GM18867 (cell line): Measurements from ENCODE around the gene IL1RL1.

Experiments
- ATAC-seq: cut with Tn5 transposase; IDR thresholded peaks from one replicate; pipeline ENCODE4 v1.9.1; 2021; ENCODE audit warnings: mild to moderate bottlenecking, moderate library complexity; ENCODE audit not compliant: unreplicated experiment

IL1RL1 gene

DNA sequence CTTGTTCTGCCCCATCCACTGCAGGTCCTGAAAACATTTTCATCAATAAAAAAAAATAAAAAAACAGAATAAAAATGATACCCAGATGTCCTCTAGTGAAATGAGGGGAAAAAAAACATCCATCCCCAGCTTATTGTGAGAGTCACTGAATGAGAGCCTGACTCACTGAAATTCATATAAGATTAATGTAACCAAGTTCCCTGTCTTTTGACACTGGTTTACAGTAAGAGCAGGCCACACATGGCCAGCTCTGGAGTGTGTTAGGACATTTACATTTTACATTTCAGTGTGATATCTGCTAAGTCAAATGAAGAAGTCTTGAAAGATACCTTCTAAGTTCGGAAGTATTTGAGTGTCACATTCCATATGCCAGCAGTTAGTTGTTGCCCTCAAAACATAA lies 23.1 kb downstream of the IL1RL1 start:
- ATAC-seq, result no peak

DNA sequence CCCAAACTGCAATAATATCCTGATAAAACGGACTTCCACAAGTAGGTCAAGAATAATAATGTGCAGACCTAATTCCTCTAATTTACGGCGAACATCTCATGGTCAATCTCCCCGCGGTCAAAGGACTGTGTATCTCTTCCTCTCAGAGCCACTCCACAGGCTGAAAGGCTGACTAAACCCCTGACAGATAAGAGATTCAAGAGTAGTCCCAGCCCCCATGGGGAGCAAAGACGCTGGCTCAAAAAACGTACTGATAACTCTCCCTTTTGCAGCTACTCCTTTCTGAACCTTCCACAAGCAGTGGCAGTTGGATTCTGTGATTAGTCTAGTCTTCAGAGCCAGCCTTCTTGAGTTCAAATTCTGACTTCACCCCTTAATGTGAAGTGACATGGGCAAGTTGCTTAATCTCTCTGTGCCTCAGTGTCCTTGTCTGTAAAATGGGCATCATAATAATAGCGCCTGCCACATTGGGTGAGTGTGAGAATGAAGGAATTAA lies 24.6 kb downstream of the IL1RL1 start:
- no peak for ATAC-seq

DNA sequence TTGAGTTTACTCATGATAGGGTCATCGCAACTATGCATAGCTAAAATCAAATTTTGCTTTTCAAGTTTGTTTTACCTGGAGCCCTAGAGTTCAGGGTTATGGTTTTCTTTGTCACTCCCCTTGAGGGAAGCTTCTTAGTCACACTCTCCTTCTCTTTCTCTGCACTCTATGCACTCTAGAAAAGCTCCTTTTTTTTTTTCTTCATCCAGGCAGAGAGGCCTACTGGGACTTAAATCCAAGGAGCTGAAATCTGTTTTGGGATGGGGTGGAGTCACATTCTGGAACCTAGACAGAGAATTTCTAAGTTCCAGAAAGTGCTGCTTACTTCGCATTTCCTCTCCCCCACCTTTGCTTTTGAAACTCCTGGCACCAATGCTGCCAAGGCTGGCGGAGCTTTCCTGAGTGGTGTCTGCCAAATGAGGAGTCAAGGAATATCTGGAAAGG lies 25.2 kb downstream of the IL1RL1 start:
- no peak for ATAC-seq

DNA sequence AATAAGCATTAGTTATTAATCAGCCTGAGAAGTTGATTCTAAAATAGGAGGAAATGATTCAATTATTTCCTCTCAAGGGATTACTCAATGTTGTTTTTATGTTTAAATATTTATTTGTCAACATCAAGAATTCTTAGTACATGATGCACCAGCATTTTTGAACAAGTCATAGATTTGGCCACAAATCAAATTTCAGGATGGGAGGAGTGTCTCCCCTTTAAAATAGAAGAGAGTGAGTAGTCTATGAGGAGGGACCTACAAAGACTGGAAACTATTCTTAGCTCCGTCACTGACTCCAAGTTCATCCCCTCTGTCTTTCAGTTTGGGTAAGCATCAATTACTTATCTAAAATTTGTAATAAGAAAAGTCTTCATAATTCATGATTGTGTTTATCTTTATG lies 25.6 kb downstream of the IL1RL1 start:
- no peak for ATAC-seq

DNA sequence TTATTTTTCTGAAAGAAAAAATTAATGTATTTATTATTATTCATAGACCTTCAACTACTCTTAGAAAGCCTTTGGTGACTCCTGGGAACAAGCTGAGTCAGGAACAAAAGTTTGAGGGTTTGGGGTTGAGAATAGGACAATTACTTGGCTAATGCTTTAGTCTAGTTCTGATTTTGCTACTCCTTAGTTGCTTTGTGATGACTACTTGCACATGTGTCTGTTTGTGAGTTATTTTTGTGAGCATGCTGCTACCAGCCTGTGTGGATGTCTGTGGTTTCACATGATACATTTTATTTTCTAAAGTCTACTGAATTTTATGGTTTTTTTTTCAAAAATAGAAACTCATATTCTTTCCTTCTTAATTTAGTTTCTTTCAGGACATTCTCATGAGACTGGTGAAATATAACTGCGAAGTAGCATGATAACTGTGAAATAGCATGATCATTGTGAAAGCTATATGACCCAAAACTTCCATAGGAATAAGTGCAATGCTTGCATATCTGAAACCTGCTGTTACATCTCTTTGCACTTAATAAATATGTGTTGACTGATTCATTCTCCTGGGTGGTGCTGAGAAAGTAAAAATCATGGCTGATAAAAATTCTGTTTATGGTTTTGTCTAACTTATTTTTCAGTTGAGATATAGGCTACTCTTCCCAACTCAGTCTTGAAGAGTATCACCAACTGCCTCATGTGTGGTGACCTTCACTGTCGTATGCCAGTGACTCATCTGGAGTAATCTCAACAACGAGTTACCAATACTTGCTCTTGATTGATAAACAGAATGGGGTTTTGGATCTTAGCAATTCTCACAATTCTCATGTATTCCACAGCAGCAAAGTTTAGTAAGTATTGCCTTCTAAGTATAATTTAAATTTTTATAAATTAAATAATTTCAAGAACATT lies 26.4 kb downstream of the IL1RL1 start:
- ATAC-seq, result no peak

DNA sequence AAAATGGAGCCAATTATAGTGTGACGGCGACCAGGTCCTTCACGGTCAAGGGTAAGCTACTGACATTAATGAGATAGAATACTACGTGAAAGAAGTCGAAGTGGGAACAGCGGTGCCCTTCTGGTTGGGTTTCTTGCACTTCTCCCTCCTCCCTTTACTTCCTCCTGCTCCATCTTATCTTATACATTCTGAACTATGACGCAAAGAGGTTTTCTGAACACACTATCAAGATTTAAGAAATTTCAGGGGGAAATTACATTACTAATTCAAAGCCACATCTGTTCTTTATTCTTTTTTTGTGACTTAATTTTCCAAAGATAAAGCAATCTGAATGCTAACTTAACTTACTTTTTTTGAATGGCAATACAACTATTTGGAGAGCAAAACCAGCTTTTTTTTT lies 29.4 kb downstream of the IL1RL1 start:
- no peak for ATAC-seq

DNA sequence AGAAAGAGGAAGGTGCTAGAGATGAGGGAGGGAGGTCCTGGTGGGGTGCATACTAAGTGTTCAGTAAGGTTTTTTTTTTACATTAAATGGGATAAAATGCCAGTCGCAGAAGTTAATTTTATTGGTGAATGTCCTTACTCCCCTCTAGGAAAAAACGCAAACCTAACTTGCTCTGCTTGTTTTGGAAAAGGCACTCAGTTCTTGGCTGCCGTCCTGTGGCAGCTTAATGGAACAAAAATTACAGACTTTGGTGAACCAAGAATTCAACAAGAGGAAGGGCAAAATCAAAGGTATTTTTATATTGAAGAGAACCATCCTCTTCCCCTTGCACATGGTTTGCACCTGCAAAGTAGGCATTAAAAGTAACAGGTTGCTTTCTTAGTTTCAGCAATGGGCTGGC lies 31.5 kb downstream of the IL1RL1 start:
- ATAC-seq, result no peak

DNA sequence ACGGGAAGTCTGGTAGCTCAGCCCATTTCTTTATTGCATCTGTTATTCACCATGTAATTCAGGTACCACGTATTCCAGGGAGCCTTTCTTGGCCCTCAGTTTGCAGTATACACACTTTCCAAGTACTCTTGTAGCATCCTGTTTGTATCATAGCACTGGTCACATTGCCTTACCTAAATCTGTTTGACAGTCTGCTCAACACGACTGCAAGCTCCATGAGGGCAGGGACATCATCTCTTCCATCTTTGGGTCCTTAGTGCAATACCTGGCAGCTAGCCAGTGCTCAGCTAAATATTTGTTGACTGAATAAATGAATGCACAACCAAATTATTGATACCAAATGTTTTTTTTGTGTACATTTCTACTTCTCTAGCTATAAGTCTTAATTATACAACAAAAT lies 33.0 kb downstream of the IL1RL1 start:
- no peak for ATAC-seq

DNA sequence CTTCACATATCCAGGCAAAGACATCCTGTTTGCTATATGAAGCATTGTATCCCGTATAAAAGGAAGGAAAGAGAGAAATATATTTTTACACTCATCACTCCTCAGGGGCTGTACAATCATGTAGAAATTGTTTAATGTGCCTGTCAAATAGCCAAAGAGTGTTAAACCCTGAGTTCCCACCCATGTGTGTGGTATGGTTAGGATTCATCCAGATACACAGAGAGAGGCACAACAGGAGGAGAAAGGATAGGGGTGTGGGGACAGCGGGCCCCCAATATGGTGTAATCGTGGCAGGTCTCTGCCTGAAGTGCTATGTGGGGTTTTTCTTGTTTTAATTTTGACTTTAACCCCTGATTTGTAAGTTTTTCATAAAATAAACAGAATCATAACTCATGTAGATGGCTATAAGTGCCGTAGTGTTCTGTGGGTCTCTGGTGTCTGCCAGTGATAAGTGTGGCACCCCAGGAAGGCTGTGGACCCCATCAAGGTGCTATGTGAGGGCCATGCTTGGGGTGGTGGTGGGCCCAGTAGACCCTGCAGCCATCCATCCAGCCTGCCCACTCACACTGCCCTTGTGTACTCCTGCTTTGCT lies 34.1 kb downstream of the IL1RL1 start:
- no peak for ATAC-seq

DNA sequence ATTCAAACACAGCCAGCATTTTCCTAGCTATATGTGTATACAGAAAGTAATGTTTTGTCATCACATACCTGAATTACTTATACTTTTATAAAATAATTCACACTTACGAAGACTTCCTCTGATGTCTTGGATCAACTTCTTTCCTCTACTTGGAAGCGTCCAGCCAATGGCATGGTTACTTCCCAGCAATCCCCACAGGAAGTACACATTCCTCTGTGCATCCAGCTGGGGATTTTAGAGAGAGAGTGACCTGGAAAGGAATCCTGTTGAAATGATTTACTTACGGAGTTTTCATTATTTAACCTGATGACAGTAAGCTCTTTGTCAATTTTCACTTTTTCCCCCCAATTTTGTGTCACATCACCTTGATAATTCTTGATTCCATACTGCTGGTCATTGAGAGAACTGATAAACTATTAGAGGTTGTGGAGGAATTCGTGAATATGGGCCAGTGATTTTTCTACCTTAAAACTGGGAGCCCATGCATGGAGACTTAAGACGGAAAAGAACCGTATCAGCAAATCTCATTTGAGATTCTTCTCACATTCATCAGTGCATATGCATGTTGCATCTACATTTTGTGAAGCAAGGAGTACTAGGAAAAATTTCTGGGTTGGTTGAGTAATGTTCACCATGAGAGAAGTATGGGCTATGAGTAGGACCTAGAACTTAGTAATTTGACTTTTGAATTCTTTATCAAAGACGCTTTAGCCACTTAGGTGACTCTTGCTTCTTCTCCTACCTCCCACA lies 35.2 kb downstream of the IL1RL1 start:
- ATAC-seq, result no peak

DNA sequence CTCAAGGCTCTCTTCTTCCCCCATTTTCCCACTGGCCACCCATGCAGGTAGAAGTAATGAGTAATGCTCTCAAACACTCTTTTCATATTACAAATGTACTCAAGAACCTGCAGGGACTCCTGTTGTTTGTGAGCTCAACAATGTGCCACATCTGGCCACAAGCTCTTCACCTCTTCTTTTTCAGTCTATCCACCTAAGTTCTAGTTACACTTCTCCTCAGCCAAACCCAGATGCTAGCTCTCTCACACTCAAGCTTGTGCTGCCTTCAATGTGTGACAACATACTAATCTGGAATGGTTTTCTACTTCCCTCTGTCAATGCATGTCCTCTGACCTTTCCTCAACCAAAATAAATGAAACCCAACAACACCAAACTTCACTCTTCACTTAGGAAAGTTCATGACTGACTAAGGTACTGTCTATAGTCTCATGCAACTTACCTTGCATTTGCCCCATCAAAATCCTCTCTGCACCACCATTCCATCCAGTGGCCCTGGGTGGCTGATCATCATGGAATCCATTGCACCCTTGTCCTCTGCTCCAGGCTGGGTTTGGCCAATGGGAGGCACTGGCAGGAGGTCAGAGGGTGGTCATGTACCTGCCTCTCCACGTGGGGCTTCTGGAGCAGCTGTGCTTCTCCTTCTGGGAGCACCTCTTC lies 38.9 kb downstream of the IL1RL1 start:
- no peak for ATAC-seq

DNA sequence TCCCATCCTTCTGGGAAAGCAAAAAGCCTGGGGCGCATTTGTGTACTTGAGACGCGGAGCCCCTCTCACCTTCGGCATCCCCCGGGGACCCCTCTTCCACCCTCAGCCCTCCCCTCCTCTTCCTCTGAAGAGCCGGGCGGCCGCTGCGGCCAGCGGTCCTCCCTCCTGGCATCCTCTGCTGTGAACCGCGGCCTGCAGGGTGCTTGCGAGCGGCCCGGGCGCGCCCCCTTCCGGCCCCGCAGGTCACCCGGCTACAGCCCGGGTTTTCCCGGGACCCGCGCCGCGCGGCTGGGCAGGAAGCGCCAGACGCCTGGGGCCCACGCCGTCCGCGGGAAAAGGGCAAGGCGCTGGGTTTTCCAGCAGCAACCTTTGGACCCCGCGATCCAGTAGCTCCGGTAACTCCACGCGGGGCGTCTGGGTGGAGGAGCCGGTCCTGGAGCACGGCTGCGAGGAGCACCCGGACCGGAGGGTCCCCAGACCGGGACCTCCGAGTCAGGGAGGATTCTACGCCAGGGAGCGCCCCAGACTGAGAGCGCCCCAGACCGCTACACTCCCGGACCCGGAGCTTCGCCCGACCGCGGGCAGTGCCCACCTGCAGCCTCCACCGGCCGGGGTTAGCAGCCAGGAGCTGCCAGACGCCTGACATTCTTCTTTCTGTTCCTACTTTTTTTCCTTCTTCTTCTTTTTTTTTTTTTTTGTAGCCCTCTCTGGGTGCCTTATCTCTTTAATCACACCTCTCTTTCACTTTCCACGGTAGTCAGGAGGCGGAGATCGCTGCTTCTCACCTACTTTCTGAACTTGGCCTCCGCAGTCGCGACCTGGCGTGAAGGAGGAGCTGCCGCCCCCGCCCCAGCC lies 44.4 kb downstream of the IL1RL1 start, which contains the start of gene IL18R1:
Gene IL18R1, plus strand, starts transcription at position 271 of the 855 bp plus-strand sequence. CDS start 6,865 bp downstream, outside the sequence.
- peak; percentile 95 for ATAC-seq

DNA sequence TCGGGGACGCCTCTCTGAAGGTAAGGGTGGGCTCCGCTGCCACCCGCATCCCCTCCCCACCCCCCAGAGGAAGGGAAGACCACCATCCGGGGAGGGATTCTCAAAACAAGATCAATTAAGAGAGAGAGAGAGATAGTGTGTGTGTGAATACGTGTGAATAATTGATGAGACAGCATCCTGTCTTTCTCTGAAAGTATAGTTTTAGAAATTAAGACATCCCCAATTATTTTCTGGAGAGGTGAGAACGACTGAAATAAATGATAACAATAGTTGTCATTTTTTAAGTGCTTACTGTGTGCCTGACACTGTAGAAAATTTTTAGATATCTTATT lies 45.0 kb downstream of the IL1RL1 start:
- peak; percentile 9 for ATAC-seq

DNA sequence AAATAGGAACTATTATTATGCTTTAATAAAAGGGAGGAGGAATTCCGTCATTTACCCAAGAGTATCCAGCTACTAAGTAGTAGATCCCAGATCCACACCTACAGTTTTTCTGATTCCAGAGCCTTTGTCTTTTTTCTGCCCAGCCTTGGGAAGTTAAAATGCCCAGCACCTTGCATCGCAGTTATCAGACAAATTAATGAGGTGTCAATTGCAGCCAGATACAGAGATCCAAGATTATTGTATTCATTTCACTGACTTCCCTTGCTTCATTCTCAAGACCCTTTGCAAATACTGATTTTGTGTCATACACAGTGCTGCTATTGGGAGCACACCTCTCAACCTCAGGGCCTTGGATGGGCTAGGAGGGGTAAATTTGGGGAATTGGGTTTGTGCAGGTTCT lies 45.4 kb downstream of the IL1RL1 start:
- no peak for ATAC-seq

DNA sequence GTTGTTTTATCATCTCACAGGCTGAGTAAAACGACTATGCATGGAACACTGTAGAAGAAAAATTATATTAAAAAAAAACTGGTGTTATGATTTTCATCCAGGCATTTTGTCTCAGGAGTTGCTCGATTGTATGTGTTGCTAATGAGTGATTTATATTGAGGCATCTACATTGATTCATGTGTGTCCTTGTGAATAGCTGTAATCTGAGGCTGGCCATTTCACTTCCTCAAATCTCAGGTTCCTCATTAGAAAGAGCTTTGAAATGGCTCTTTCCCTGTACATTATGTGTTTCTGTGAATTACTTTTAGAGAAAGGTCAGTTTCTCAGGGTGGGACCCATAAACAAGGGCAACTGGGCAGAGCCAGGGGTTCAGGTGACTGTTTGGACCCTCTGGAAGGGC lies 46.6 kb downstream of the IL1RL1 start:
- ATAC-seq, result no peak

DNA sequence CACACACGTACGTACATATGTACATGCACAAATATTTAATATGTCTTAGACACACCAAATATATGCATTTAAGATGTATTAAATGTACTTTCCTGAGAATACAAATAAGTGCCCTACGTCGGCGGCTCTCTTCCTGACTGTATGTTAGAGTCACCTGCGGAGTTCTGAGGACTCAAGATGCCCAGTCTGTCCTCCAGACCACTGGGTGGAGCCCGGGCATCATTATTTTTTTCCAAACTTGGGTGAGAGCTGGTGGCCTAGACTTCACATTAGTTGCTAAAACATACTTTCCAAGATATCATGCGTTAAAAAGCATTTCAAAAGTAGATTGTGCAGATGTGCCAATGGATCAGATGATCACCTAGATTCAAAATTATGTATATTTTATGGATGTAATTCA lies 47.1 kb downstream of the IL1RL1 start:
- no peak for ATAC-seq

DNA sequence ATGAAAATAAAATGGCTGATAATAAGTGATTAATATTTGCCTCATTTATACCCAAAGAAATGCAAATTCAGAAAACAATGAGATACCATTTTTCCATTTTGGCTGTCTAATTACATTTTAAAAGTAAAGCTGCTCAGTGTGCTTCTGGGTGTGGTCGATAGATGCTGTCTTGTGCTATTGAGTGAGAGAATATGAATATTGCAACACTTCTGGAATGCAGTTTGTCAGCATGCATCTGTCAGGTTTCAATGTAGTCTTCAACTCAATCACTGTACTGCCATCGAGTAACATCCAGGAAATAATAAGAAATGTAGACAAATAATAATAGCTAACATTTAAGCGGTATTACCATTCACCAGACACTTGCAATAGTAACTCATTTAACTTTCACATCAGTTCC lies 48.2 kb downstream of the IL1RL1 start:
- ATAC-seq, result no peak

DNA sequence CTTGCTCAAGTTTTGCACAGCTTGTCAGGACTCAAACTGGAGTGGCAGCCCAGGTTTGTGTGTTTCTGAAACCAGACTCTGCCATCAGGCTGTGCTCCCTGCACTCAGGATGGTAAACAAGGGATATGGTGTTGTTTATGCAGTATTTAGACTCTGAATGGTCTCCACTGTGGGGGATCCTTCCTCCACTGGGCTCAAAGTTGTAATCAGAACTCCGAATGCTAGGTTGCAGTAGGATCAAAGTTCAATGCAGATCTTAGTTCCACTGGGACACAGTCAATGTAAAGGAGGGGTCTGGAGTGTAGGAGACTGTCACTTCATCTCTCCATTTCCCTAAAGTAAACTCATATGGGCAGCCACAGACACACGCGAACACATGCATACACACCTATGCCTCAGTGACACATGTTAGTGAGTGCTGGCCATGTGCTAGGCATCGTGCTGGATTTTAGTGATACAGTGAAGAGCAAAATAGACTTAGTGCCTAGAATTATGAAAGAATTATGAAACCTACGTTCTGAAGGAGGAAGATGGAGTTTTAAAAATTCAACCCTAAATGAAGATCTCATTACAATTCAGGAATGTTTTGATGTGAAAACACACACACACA lies 50.4 kb downstream of the IL1RL1 start:
- ATAC-seq, result no peak

DNA sequence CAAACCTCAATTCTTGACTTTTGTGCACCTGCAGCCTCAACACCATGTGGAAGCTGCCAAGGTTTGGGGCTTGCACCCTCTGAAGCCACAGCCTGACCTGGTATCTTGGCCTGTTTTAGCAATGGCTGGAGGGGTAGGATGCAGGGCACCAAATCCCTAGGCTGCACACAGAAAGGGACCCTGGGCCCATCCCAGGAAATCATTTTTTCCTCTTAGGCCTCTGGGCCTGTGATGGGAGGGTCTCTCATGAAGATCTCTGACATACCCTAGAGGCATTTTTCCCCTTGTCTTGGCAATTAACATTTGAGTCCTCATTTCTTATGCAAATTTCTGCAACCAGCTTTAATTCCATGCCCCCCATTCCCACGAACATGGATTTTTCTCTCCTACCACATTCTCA lies 54.4 kb downstream of the IL1RL1 start:
- ATAC-seq, result no peak
